CD8-positive, alpha-beta memory T cell (primary cell): ENCODE data around the gene TMEM167B. TPM values are rescaled to one million over a fixed set of nuclear protein-coding genes. Genes with fewer than 3 reads are reported as not detected.
A peak's percentile ranks its signal among the peaks of the same experiment; 100 is the strongest.

ENCODE experiments used
- CTCF ChIA-PET: fragments of 350-600 bp; sonication (Branson Sonifier 250); formaldehyde crosslinking; loops from one replicate; lab custom pipeline; 2021; ENCODE audit warnings: antibody characterized with exemption; lab: Charles Lee
- POLR2A ChIA-PET: fragments of 350-600 bp; sonication (Branson Sonifier 250); formaldehyde crosslinking; loops from one replicate; lab custom pipeline; 2021; ENCODE audit warnings: antibody characterized with exemption; lab: Charles Lee
- DNase-seq, 5 donors: peaks; one replicate each; pipeline versions ENCODE4 v3.0.0 to v3.0.0-alpha.2; 2020 to 2022; ENCODE audit warnings: mixed read lengths in 1 of 5
- H3K27ac ChIP-seq: one replicate; pipeline ENCODE4 v1.7.0; 2013; ENCODE audit warnings: low read depth, mild to moderate bottlenecking, low read length, moderate library complexity
- H3K27me3 ChIP-seq: 2 replicates; pipeline ENCODE4 v1.7.0; 2013; ENCODE audit warnings: low read length, mild to moderate bottlenecking; ENCODE audit not compliant: insufficient read depth, poor library complexity, severe bottlenecking
- H3K36me3 ChIP-seq: 2 replicates; pipeline ENCODE4 v1.7.0; 2013; ENCODE audit warnings: mild to moderate bottlenecking, low read length, moderate library complexity; ENCODE audit not compliant: insufficient read depth
- H3K4me1 ChIP-seq: 2 replicates; pipeline ENCODE4 v1.7.0; 2013; ENCODE audit warnings: mild to moderate bottlenecking, low read length, moderate library complexity; ENCODE audit not compliant: insufficient read depth
- H3K4me3 ChIP-seq: 2 replicates; pipeline ENCODE4 v1.7.0; 2013; ENCODE audit warnings: mild to moderate bottlenecking, low read length
- H3K9me3 ChIP-seq: 2 replicates; pipeline ENCODE4 v1.7.0; 2013; ENCODE audit warnings: mild to moderate bottlenecking, low read length
- H3K27ac Mint-ChIP-seq, 8 donors: one replicate each; pipeline ENCODE4 v1.8.0; 2020 to 2021; ENCODE audit warnings: mixed read lengths in 8 of 8, mild to moderate bottlenecking in 6 of 8, inconsistent platforms in 3 of 8, moderate library complexity in 3 of 8
- H3K27me3 Mint-ChIP-seq, 2 donors: one replicate each; pipeline ENCODE4 v1.8.0; 2020 to 2021; ENCODE audit warnings: mixed read lengths in 2 of 2, mild to moderate bottlenecking in 1 of 2, moderate library complexity in 1 of 2
- H3K36me3 Mint-ChIP-seq, 3 donors: one replicate each; pipeline ENCODE4 v1.8.0; 2020 to 2021; ENCODE audit warnings: mixed read lengths in 3 of 3, inconsistent platforms in 1 of 3, mild to moderate bottlenecking in 1 of 3
- H3K4me1 Mint-ChIP-seq, 3 donors: one replicate each; pipeline ENCODE4 v1.8.0; 2020 to 2021; ENCODE audit warnings: mixed read lengths in 3 of 3, inconsistent platforms in 1 of 3, mild to moderate bottlenecking in 1 of 3
- H3K4me3 Mint-ChIP-seq, 7 donors: one replicate each; pipeline ENCODE4 v1.8.0; 2020 to 2021; ENCODE audit warnings: mixed read lengths in 7 of 7, mild to moderate bottlenecking in 6 of 7, moderate library complexity in 4 of 7, inconsistent platforms in 2 of 7
- H3K9me3 Mint-ChIP-seq, 5 donors: one replicate each; pipeline ENCODE4 v1.8.0; 2020 to 2022; ENCODE audit warnings: mixed read lengths in 5 of 5, mild to moderate bottlenecking in 3 of 5, moderate library complexity in 2 of 5, inconsistent platforms in 1 of 5
- polyA plus RNA-seq: library from polyadenylated mRNA; unstranded; fragments of 300-500 nt; fragmentation: Illumina TruSeq; gene quantifications from one replicate; pipeline ENCODE4 v1.2.3, GENCODE V29; 2021
- total RNA-seq, 2 experiments: library from RNA; stranded (reverse); gene quantifications; one replicate each; pipeline ENCODE4 v1.2.3, GENCODE V29; 2021

TMEM167B gene
- total and polyA plus RNA-seq, 3 experiments from 2014 or later = 30.3 to 38.2 (median 36.6) TPM

- Mint-ChIP-seq H3K4me3 (peak overlapping the region in 1 of 7 donors; percentile 41), H3K27me3 (peaks cover 0 to 5% of the 10 kb centered on the region in 2 donors), H3K9me3 (no peaks in the 10 kb centered on the region), H3K27ac (no peak overlapping the region), H3K4me1 (peaks cover 0 to under 1% (median 0%) of the 10 kb centered on the region in 3 donors), H3K36me3 (peaks cover 0 to 2% (median 0%) of the 10 kb centered on the region in 3 donors)
- H3K27me3 ChIP-seq = no peaks in the 10 kb centered on the region
- POLR2A ChIA-PET = no interaction called here
- no peaks in the 10 kb centered on the region for H3K4me1 ChIP-seq
- DNase-seq = no peak
- no peaks in the 10 kb centered on the region for H3K9me3 ChIP-seq
- H3K36me3 ChIP-seq = no peaks in the 10 kb centered on the region
- CTCF ChIA-PET = interaction anchor here (1.0 to 5.0 kb wide), 2 partner anchors 16 to 29 kb away, joined by 6 to 23 read pairs; a partner anchor contains a TSS
- no peak overlapping the region for H3K27ac ChIP-seq
- no peak overlapping the region for H3K4me3 ChIP-seq
These were observed 6.6 kb upstream of the TMEM167B start for GRCh38 chr1:109083923-109084322.

- Mint-ChIP-seq H3K36me3 (peaks cover 0 to 3% (median 0%) of the 10 kb centered on the region in 3 donors), H3K4me3 (no peak overlapping the region), H3K4me1 (peaks cover 0 to 8% (median 0%) of the 10 kb centered on the region in 3 donors), H3K27ac (peak overlapping the region in 1 of 8 donors; percentile 92), H3K27me3 (peaks cover 0 to 5% of the 10 kb centered on the region in 2 donors), H3K9me3 (no peaks in the 10 kb centered on the region)
- ChIA-PET CTCF (interaction anchor here (0.9 to 5.0 kb wide), 2 partner anchors 9 to 15 kb away, joined by 3 to 23 read pairs; no protein-coding TSS in a partner anchor), POLR2A (interaction anchor here (0.7 kb wide), 1 partner anchor 296 kb away, joined by 3 read pairs; no protein-coding TSS in a partner anchor)
- no peak overlapping the region for H3K27ac ChIP-seq
- H3K4me3 ChIP-seq = no peak overlapping the region
- H3K9me3 ChIP-seq = peaks cover 4% of the 10 kb centered on the region
- no peaks in the 10 kb centered on the region for H3K36me3 ChIP-seq
- no peaks in the 10 kb centered on the region for H3K27me3 ChIP-seq
- no peak for DNase-seq
- H3K4me1 ChIP-seq = peaks cover 2% of the 10 kb centered on the region
These were observed 5.7 kb upstream of the TMEM167B start for GRCh38 chr1:109084563-109085517.

DNA sequence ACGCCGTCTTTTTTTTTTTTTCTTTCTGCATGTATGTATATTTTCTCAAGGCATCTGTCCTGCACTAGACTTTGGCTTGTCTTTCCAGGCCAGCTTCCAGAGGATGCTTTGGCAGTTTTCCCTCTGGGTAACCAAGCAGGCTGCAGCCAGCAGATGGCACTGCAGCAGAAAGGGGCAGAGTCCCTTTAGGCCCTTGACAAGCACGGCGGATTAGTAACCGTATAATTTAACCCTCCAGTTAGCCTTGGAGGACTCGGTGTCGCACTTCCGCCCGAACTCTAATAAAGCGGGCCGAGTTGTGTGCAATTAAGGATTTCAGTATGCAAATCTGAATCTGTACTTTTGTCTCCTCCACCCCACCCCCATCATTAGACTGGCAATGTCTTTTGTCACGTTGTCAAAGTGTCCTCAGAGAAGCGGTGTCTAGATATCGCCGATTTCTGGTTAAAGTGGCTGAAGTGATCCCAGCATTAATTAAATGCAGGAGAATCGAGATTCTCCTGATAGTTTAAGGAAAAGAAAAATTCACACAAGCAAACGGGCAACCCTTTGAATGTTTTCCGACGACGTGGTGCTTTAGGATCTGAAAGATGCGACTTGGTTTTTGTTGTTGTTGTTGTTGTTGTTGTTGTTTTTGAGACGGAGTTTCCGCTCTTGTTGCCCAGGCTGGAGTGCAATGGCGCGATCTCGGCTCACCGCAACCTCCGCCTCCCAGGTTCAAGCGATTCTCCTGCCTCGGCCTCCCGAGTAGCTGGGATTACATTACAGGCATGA is 1.1 kb upstream of the TMEM167B start:
- Mint-ChIP-seq H3K27me3 (peaks cover 0 to 3% of the 10 kb centered on the region in 2 donors), H3K4me1 (peaks cover 29 to 42% (median 33%) of the 10 kb centered on the region in 3 donors), H3K36me3 (peaks cover 0 to 30% (median 6%) of the 10 kb centered on the region in 3 donors), H3K9me3 (peaks cover 0 to 3% (median 0%) of the 10 kb centered on the region in 5 donors), H3K4me3 (peak overlapping the region; percentile 38 to 99 (median 95)), H3K27ac (peak overlapping the region in 7 of 8 donors; percentile 41 to 98 (median 94))
- Histone ChIP-seq H3K27ac (peak overlapping the region; percentile 92), H3K36me3 (peaks cover 4% of the 10 kb centered on the region), H3K4me1 (peaks cover 22% of the 10 kb centered on the region), H3K27me3 (no peaks in the 10 kb centered on the region), H3K4me3 (peak overlapping the region; percentile 75), H3K9me3 (peaks cover 4% of the 10 kb centered on the region)
- no peak for DNase-seq
- CTCF ChIA-PET = interaction anchor here (1.0 to 2.9 kb wide), 3 partner anchors 10 to 23 kb away, joined by 4 to 29 read pairs (median 7); a partner anchor contains a TSS
- POLR2A ChIA-PET = interaction anchor here (1.0 to 2.9 kb wide), 5 partner anchors 10 to 47 kb away, joined by 3 to 32 read pairs (median 11); partner anchors contain the start of genes TAF13 and WDR47

GRCh38 chr1:109091078-109091838 is 694 bp downstream of the TMEM167B start:
- H3K27me3 ChIP-seq = no peaks in the 10 kb centered on the region
- ChIA-PET POLR2A (interaction anchor here (1.0 to 2.9 kb wide), 5 partner anchors 9 to 399 kb away, joined by 3 to 32 read pairs (median 11); partner anchors contain the start of genes PRPF38B, TAF13 and WDR47), CTCF (interaction anchor here (0.8 to 2.9 kb wide), 4 partner anchors 8 to 22 kb away, joined by 3 to 29 read pairs (median 6); partner anchors contain the start of gene ELAPOR1)
- peaks cover 4% of the 10 kb centered on the region for H3K36me3 ChIP-seq
- H3K9me3 ChIP-seq = peaks cover 4% of the 10 kb centered on the region
- peak overlapping the region; percentile 92 for H3K27ac ChIP-seq
- H3K9me3 Mint-ChIP-seq = peaks cover 0 to 3% (median 0%) of the 10 kb centered on the region in 5 donors
- DNase-seq = no peak
- peak overlapping the region; percentile 94 to 99 (median 96) for H3K27ac Mint-ChIP-seq
- peaks cover 0 to 46% (median 7%) of the 10 kb centered on the region in 3 donors for H3K36me3 Mint-ChIP-seq
- H3K4me1 ChIP-seq = peaks cover 22% of the 10 kb centered on the region
- no peaks in the 10 kb centered on the region for H3K27me3 Mint-ChIP-seq
- H3K4me1 Mint-ChIP-seq = peaks cover 32 to 50% (median 43%) of the 10 kb centered on the region in 3 donors
- H3K4me3 Mint-ChIP-seq = peak overlapping the region; percentile 92 to 99 (median 95)
- peak overlapping the region; percentile 75 for H3K4me3 ChIP-seq

DNA sequence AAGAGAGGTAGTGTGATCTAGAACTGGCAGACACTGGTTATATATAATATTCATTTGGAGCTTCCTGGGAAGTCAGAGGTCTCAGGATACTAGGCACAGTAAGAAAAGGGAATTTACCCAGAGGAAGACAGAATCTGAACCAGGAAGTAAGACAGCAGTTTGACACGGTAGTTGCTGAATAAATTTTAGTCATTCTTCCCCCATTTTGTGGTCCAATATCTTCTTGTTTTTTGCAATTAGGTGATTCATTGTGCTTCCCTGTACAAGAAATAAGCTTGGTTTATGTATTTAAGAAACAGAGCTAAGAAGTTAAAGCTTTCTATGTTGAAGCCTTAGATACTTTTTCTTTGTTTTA is 1.3 kb downstream of the TMEM167B start:
- peak overlapping the region; percentile 92 to 99 (median 95) for H3K4me3 Mint-ChIP-seq
- Histone ChIP-seq H3K27ac (peak overlapping the region; percentile 92), H3K4me1 (peaks cover 22% of the 10 kb centered on the region), H3K4me3 (peak overlapping the region; percentile 75), H3K27me3 (no peaks in the 10 kb centered on the region), H3K36me3 (peaks cover 4% of the 10 kb centered on the region), H3K9me3 (peaks cover 4% of the 10 kb centered on the region)
- H3K4me1 Mint-ChIP-seq = peaks cover 32 to 50% (median 43%) of the 10 kb centered on the region in 3 donors
- peaks cover 0 to 3% (median 0%) of the 10 kb centered on the region in 5 donors for H3K9me3 Mint-ChIP-seq
- peaks cover 0 to 52% (median 7%) of the 10 kb centered on the region in 3 donors for H3K36me3 Mint-ChIP-seq
- CTCF ChIA-PET = interaction anchor here (1.2 to 2.9 kb wide), 3 partner anchors 8 to 22 kb away, joined by 5 to 29 read pairs (median 7); partner anchors contain the start of gene ELAPOR1
- H3K27ac Mint-ChIP-seq = peak overlapping the region; percentile 94 to 99 (median 96)
- no peak for DNase-seq
- POLR2A ChIA-PET = interaction anchor here (1.2 to 2.9 kb wide), 3 partner anchors 8 to 400 kb away, joined by 3 to 32 read pairs (median 12); partner anchors contain the start of genes PRPF38B and TAF13
- H3K27me3 Mint-ChIP-seq = no peaks in the 10 kb centered on the region

DNA sequence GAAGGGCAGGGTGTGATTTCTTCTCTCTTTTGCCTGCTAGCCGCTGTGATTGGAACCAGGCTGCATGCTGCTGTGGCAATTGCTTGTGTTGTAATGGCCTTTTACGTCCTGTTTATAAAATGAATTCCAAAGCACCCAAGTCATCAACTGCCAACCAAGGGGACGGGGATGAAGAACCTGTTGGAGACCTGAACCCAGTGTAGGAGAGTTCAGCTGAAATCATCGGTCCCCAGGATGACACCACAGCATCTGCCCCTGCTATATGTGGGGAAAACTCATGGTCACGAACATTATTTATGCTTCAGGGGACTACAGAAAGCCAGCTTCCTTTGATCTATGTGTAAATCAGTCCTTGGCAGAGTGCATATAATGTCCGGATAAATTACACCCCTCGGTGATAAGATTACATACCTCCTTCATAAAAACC is 3.8 kb downstream of the TMEM167B start:
- DNase-seq = no peak
- POLR2A ChIA-PET = interaction anchor here (1.1 kb wide), 1 partner anchor 18 kb away, joined by 3 read pairs; the partner anchor contains the start of gene TAF13
- Mint-ChIP-seq H3K27ac (peak overlapping the region in 2 of 8 donors; percentile 47 to 58), H3K27me3 (no peaks in the 10 kb centered on the region), H3K9me3 (peaks cover 0 to 3% (median 0%) of the 10 kb centered on the region in 5 donors), H3K4me3 (peak overlapping the region in 1 of 7 donors; percentile 25), H3K4me1 (peaks cover 32 to 45% (median 43%) of the 10 kb centered on the region in 3 donors), H3K36me3 (peaks cover 0 to 56% (median 6%) of the 10 kb centered on the region in 3 donors)
- no peak overlapping the region for H3K4me3 ChIP-seq
- H3K4me1 ChIP-seq = peaks cover 23% of the 10 kb centered on the region
- peaks cover 2% of the 10 kb centered on the region for H3K9me3 ChIP-seq
- no peaks in the 10 kb centered on the region for H3K27me3 ChIP-seq
- peaks cover 4% of the 10 kb centered on the region for H3K36me3 ChIP-seq
- H3K27ac ChIP-seq = no peak overlapping the region
- CTCF ChIA-PET = interaction anchor here (0.6 kb wide), 1 partner anchor 9 kb away, joined by 3 read pairs; no protein-coding TSS in a partner anchor
